ENCODE data around the gene RSF1.

RSF1 gene

DNA sequence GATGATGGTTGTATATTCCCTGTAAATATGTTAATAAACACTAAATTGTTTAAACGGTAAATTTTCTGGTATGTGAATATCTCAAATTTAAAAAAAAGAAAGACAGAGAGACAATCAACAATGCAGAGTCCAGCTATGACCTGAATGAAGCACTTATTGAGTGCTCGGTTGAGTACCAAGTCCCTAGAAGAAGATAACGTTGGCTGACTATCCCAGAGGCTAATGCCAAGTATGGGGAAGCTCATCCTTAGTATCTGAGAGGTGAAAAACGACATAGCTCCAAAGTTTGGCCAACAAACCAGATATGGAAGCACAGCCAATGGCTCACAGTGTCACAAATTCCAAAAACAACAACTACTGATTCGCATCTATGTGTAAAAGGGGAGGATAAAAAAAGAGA lies 71.3 kb downstream of the RSF1 start:
- no peak for DNase-seq

DNA sequence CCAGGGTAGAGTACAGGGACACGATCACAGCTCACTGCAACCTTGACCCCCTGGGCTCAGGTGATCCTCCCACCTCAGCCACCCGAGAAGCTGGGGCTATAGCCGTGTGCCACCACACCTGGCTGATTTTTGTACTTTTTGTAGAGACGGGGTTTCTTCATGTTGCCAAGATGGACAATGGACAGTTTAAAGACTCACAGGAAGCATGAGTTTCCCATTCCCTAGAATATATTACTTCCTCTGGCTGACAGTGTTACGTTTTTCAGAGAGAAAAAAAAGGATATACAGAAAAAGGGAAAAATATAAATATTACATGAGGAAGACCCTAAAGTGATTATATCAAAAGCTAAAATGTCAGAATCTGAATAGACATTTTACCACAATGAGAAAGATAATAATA lies 72.3 kb downstream of the RSF1 start:
- no peak for DNase-seq

DNA sequence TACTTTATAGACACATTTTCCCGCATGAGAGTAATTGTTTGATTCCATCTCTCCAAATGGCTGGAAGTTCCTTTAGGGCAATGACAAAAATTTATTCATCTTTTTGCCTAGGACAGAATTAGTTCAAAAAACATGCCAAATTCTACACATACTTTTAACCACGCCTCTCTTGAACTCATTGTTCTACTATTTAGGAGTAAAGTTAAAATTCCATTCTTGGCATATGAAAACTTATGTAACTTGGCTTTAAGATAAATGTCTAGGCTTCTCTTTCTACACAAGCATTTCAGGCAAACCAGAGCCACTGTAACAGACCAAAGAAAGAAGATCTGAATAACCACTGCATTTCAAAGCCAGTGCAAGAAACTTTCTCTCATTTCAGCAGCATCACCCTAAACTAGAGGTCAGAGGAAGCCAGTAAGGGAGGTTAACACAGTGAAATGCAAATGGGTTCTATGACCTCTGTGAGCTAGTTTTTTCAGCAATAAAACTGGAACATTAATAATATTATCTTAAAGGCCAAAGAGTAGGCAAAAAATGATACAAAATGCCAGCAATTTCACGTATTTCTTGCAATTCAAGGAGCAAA lies 73.0 kb downstream of the RSF1 start:
- DNase-seq = peak; percentile 68

DNA sequence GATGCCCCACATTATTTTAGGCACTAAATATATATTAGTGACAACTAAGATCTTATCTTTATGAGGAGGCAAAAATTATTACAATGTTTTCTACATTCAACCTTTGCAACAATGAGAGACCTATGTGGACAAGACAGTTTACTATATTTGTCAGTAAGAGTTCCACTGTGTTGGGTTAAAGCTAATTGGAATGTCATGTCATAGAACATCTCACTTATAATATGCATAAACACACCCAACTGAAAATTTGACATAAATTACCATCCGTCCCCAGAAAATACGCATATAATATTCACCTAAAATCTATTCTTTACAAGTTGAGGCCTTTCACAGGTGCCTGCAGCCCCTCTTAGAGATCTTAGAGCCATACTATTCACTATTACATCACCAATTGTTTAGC lies 84.0 kb downstream of the RSF1 start:
- DNase-seq = no peak

DNA sequence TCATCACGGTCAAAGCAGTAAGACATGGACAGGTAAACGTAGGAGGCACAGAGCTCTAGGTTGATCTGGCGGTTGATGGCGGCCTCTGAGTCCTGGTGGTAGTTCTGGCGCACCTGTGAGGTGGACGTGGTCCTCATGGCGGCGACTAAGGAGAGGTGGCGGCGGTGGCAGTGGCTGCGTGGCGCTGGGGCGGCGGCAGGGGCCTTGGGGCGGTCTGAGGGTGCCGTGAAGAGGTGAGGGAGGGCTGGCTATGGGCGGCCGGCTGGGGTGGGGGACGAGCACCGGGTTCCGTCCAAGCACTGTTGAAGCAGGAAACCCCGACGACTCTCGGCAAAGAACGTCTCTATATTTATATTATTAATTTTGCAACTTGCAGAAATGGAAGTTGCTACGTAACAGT lies 85.6 kb downstream of the RSF1 start:
- DNase-seq = no peak

DNA sequence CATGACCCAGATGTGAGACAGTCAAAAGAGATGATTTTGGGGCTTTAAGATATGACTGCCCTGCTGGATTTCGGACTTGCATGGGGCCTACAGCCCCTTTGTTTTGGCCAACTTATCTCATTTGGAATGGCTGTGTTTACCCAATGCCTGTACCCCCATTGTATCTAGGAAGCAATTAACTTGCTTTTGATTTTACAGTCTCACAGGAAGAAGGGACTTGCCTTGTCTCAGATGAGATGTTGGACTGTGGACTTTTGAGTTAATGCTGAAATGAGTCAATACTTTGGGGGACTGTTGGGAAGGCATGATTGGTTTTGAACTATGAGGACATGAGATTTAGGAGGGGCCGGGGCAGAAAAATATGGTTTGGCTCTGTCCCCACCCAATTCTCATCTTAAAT lies 88.4 kb downstream of the RSF1 start:
- no peak for DNase-seq

DNA sequence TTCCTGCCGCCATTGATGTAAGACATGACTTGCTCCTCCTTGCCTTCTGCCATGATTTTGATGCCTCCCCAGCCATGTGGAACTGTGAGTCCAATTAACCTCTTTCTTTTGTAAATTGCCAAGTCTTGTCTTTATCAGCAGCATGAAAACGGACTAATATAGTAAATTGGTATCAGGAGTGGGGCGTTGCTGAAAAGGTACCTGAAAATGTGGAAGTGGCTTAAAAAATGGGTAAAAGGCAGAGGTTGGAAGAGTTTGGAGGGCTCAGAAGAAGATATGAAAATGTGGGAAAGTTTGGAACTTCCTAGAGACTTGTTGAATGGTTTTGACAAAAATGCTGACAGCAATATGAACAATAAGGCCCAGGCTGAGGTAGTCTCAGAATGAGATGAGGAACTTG lies 89.7 kb downstream of the RSF1 start:
- no peak for DNase-seq

DNA sequence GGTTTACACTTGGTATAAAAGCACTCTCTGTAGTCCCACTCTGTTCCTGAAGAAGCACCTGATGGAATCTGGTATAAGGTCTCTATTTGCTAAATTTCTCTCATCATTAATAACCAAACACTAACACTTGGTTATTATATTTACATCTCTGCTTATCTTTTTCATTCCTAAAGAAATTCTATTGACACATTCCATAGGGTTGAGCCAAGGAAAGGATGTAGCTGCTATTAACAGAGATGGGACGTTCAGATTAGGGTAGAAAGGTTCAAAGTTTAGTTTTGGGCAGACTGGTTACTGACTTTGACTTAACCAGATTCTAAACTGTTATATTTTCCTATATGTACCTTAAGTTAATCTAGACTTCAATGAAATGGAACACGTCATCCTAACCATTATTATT lies 91.5 kb downstream of the RSF1 start:
- DNase-seq = no peak

DNA sequence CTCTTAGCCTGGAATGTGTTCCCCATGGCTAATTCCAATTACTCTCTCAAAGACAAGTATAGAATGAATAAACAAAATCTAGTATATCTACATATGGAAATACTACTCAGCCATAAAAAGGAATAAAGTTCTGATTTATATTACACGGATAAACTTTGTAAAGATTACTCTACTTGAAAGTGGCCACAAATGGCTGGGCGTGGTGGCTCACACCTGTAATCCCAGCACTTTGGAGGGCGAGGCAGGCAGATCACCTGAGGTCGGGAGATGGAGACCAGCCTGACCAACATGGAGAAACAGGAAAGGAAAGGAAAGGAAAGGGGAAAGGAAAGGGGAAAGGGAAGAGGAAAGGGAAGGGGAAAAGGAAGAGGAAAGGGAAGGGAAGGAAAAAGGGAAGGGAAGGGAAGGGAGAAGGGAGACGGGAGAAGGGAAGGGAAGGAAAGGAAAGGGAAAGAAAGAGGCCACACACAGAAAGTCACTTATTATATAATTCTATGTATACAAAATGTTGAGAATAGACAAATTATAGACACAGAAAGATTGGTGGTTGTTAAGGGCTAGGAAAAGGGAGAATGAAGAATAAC lies 92.2 kb downstream of the RSF1 start:
- no peak for DNase-seq

DNA sequence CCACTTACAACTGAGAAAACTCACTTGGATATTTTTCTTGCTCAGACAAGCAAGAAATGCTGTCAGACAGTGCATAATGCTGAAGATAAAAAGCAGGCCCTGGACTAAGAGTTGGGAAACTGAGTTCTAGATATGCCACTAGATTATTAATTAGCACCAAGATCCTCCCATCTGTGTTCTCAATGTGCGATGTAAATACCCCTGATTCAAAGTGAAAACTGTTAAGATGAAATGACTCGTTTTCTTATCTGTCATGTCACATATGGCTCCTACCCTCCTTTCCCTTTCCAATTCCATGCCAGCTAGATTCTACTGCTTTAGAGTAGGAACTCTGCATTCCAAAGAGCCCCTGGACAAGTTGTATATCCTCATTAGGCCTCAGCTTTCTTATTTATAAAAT lies 94.0 kb downstream of the RSF1 start:
- no peak for DNase-seq

DNA sequence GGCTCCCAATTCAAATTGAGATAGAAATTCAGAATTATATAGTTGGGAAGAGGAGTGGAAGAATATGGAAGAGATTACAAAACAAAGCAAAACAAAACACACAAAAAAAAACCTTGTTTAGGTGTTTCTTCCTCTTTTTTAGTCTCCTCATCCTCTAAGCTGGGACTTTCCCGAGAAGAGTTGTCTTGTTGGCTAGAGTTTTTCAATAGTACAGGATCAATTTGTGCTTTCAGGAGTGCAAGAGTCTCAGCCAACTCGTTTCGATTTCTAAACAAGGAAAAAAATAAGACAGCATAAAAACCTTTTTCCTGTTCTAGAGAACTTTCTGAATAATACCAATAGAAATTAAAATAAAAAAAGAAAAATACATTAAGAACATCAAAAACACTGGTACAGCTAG lies 95.1 kb downstream of the RSF1 start:
- no peak for DNase-seq

DNA sequence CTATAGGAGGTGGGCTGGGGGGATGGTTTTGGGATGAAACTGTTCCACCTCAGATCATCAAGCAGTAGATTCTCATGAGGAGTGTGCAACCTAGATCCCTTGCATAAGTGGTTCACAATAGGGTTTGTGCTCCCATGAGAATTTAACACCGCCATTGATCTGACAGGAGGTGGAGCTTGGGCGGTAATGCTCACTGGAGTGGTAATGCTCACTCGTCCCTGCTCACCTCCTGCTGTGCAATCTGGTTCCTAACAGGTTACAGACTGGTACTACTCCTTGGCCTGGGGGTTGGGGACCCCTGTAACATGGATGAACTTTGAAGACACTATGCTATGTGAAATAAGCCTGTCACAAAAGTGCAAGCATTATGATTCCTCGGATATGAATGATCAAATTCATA lies 95.9 kb downstream of the RSF1 start:
- no peak for DNase-seq

DNA sequence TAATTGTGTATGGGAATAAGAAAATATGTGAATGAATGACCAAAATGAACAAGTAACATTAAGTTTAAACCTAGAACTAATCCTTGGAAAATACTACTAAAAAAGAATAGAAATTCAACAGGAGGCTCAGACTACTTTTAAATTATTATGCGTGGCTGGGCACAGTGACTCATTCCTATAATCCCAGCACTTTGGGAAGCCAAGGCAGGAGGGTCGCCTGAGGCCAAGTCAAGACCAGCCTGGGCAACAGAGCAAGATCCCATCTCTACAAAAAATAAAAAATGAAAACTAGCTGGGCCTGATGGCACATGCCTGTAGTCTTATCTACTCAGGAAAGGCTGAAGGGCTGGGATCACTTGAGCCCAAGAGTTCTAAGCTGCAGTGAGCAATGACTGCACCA lies 97.5 kb downstream of the RSF1 start:
- DNase-seq = no peak

DNA sequence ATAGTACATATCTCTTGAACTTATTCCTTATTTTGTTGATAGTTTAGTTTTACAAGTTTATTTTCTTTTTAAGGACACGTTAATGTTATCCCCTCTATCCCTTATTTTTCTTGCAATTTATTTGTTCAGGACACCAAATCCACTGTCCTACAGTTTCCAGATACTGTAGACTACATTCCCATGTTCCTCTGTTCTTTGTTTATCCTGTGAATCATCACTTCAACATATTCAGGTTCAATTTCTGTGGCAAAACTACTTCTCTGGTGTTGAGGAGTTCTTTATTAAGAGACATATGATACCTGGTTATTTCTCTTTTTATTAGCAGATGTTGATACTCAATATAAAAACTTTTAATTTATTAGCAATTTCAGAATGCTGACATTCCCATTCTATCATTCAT lies 110.2 kb downstream of the RSF1 start:
- DNase-seq = peak; percentile 5

DNA sequence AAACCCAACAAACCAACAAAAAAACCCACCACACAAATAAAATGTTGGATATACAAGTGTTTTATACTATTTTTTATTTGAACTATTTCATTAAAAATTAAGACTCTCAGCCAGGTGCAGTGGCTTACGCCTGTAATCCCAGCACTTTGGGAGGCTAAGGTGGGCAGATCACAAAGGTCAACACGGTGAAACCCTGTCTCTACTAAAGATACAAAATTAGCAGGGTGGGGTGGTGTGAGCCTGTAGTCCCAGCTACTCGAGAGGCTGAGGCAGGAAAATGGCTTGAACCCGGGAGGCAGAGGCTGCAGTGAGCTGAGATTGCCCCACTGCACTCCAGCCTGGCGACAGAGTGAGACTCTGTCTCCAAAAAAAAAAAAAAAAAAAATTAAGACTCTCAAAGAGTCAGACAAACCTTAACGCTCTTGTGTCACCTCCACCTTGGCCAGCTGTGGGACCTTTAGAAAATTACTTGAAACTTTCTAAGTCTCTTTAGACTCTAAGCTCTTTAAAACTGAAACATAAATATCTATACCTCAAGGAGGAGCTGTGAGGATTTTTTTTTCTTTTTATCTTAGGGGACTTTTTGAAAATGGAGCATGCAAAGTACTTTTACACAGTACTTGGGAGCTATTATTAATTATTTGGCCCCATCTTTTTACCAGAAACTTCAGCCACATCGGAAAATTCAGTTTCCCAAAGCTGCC lies 114.5 kb downstream of the RSF1 start:
- DNase-seq = no peak

DNA sequence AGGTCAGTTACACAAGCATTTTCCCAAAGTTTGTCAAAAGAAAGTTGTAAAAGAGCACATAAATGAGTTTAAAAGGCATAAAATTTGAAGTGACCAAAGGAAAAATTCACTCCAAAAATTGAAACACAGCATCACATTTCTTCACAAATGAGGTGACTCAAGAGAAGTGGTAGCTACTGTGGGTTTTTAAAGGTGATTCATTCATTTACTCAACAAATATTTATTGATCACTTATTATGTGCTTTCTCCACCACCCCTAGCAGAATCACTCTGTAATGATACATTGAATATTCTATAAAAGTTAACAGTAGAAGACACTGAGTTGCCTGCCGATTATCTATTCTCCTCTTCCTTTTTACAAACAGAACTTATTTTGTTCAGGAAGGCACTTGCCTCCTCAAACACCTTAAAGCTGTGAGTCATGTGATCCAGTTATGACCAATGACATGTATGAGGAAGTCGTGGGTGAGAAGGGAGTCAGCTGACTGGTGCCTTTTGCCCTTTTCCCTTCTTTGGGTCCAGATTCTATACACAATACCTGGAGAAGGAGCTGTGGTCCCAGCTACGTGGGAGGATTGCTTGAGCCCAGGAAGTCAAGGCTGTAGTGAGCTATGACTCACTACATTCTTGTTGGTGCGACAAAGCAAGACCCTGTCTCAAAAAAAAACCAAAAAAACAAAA lies 115.2 kb downstream of the RSF1 start:
- peak; percentile 36 for DNase-seq

DNA sequence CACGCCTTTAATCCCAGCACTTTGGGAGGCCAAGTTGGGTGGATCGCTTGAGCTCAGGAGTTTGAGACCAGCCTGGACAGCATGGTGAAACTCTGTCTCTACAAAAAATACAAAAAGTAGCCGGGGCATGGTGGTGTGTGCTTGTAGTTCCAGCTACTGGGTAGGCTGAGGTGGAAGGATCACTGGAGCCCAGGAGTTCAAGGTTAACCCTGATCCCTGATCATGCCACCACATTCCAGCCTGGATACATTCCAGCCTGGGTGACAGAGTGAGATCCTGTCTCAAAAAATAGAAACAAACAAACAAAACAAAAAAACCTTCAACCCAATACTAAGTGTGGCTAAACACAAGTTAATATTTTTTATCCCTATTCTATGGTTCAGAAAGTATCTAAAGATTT lies 116.5 kb downstream of the RSF1 start:
- DNase-seq = no peak

DNA sequence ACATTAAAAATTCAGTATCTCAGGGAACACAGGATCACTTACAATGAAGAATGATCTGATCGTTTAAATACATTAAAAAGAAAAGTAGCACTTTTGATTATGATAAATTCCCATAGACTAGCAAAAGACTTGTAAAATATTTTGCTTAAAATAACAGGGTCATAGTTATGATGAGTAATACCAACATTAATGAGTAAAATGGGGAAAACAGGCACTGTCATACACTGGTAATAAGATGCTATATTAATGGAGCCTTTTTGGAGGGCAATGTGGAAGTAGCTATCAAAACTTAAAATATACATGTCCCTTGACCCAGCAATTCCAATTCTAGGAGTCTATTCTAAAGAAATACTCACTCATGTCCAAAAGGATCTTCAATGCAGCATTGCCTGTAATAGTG lies 121.1 kb downstream of the RSF1 start:
- DNase-seq = no peak

DNA sequence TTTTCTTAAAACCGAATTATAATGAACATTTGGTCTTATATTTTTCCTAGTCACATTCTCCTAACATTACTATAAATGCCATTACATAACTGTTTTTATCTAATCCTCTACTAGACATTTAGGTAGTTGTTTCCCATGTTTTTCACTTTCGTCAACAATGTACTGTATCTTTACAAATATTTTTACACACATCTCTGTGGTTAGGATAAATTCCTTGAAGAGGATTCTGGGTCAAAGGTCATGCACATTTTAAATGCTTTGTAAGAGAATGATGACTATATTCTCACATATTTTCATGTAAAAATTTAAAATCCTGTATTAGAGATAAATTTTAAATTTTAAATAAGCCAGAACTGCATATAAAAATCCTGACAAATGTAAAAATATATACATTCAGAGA lies 121.6 kb downstream of the RSF1 start:
- DNase-seq = no peak

DNA sequence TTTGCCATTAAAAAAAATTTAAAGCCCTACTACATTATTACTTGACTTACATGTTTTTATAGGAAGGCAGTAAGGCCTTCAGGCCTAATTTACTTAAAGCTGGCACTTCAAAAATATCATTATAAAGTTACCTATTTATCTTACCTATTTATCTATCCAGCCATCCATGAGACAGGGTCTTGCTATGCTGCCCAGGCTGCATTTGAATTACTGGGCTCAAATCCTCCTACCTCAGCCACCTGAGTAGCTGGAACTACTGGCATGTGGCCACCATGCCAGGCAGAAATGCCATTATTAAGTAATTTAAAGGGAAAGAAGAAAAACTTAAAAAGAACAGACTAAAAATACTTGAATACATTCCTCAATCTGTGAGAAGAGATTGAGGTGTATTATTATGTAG lies 122.7 kb downstream of the RSF1 start:
- DNase-seq = no peak

DNA sequence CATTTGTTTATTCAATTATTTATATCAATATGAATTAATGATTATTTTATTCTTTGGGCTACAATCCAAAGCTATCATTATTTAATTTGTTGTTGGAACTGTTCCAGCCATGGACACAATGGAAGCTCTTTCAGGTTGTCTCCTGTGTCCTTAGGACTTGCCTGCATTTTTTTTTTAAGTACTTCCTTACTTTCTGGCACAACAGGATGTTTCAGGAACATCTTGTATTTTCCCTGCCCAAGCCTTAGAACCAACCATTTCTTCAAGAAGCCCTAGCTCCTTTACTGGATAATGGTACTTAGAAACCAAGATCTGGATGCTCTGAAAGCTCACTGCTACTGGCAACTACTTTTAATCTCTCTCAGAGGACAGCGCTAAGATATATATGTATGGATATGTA lies 125.1 kb downstream of the RSF1 start:
- no peak for DNase-seq

DNA sequence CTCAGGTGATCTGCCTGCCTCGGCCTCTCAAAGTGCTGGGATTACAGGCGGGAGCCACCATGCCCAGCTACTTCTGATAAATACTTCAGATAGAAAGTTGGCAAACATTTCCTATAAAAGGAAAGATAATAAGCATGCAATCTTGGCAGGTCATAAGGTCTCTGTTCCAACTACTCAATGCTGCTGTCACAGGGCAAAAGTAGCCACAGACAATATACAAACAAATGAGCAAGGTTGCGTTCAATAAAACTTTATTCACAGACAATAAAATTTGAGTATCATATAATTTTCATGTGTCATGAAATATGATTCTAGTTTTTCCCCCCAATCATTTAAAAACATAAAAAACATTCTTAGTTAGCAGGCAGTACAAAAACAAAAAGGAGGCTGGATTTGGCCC lies 129.9 kb downstream of the RSF1 start:
- DNase-seq = no peak

DNA sequence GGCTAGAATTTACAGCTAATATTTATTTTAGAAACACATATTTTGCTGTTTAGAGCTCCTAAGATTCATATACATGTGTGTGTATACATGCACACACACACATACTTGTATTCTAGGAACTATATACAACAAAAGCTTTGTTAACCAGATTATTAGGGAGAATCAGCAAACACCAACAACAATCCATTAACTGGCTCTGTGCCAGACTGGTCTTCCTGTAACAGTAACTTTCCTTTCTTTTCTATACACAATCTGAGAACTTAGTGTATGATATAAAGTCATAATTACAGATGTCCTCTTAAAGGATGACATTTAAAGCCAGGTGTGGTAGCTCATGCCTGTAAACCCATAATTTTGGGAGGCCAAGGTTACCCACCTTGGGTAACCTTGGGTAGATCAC lies 133.4 kb downstream of the RSF1 start:
- no peak for DNase-seq

DNA sequence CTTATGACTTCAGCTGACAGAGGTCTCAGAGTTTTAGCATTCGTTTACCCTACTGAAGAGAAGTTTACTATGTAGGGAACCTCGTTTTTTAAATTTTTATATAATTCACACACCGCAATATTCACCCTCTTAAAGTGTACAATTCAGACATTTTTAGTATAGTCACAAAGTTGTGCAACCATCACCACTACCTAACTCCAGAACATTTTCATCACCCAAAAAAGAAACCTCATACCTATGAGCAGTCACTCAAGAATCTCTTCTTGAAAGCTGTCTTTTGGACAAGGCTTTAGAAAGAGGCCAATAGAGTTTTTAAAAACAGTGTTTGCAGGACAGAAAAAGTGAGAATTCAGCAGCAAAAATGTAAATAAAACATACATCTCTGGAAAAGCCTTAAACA lies 143.4 kb downstream of the RSF1 start:
- peak; percentile 18 for DNase-seq
